ENCODE measurements around the gene BCL11A. TPM values are rescaled to one million over a fixed set of nuclear protein-coding genes. Genes with fewer than 3 reads are reported as not detected.

BCL11A gene
- total RNA-seq, 1 experiment from 2014 or later = 0.29 TPM

- Histone ChIP-seq H3K36me3 (ENCODE audit: control insufficient read depth, insufficient read depth, low read length) (no peaks in the 10 kb centered on the region), H3K4me1 (0 out of 2 replicates have a peak, but pooled peaks cover 2% of the 10 kb centered on the region), H3K27me3 (replicated peaks; ENCODE audit: control insufficient read depth, insufficient read depth, low read length) (no peaks in the 10 kb centered on the region), H3K9me3 (no peaks in the 10 kb centered on the region), H3K4me3 (ENCODE audit: low read depth, low read length) (no peak overlapping the region)
- TF ChIP-seq CTCF (IDR thresholded peaks at IDR 0.05; ENCODE audit: insufficient read depth in 1 of 2, low read depth in 1 of 2, low read length in 1 of 2, severe bottlenecking in 1 of 2, unreplicated experiment in 1 of 2) = no peak
- peaks cover 8% of the 10 kb centered on the region for H3K9me3 Mint-ChIP-seq (ENCODE audit: unreplicated experiment)
- intact Hi-C loops (cut with micrococcal nuclease; ENCODE audit: unreplicated experiment) = no loop called here
- no peaks in the 10 kb centered on the region for H3K27me3 Mint-ChIP-seq (ENCODE audit: insufficient read depth, unreplicated experiment)
- no TSS peak for BruUV-seq (replicated peaks)
- no peak overlapping the region for H3K4me3 Mint-ChIP-seq (ENCODE audit: unreplicated experiment)
- no peak for DNase-seq
- no peaks in the 10 kb centered on the region for H3K36me3 Mint-ChIP-seq (ENCODE audit: insufficient read depth, unreplicated experiment)
- no peaks in the 10 kb centered on the region for H3K4me1 Mint-ChIP-seq (ENCODE audit: low read depth, unreplicated experiment)
- ChIA-PET CTCF (no interaction called here), POLR2A (no interaction called here)
- H3K27ac Mint-ChIP-seq (ENCODE audit: unreplicated experiment) = no peak overlapping the region
Measured at GRCh38 chr2:60426880-60427279, 126.6 kb downstream of the BCL11A start.

GRCh38 chr2:60426341-60426740, 127.1 kb downstream of the BCL11A start:
- Mint-ChIP-seq H3K36me3 (ENCODE audit: insufficient read depth, unreplicated experiment) (no peaks in the 10 kb centered on the region), H3K27ac (ENCODE audit: unreplicated experiment) (no peak overlapping the region), H3K9me3 (ENCODE audit: unreplicated experiment) (peaks cover 8% of the 10 kb centered on the region), H3K4me3 (ENCODE audit: unreplicated experiment) (no peak overlapping the region), H3K4me1 (ENCODE audit: low read depth, unreplicated experiment) (no peaks in the 10 kb centered on the region), H3K27me3 (ENCODE audit: insufficient read depth, unreplicated experiment) (no peaks in the 10 kb centered on the region)
- intact Hi-C loops (cut with micrococcal nuclease; ENCODE audit: unreplicated experiment) = no loop called here
- POLR2A ChIA-PET = no interaction called here
- Histone ChIP-seq H3K4me3 (ENCODE audit: low read depth, low read length) (no peak overlapping the region), H3K9me3 (no peaks in the 10 kb centered on the region), H3K4me1 (no peaks in the 10 kb centered on the region), H3K36me3 (ENCODE audit: control insufficient read depth, insufficient read depth, low read length) (no peaks in the 10 kb centered on the region), H3K27me3 (replicated peaks; ENCODE audit: control insufficient read depth, insufficient read depth, low read length) (no peaks in the 10 kb centered on the region)
- no TSS peak for BruUV-seq (replicated peaks)
- CTCF ChIA-PET = no interaction called here
- DNase-seq = no peak
- TF ChIP-seq CTCF (IDR thresholded peaks at IDR 0.05; ENCODE audit: insufficient read depth in 1 of 2, low read depth in 1 of 2, low read length in 1 of 2, severe bottlenecking in 1 of 2, unreplicated experiment in 1 of 2) = no peak

GRCh38 chr2:60424233-60424632, 129.2 kb downstream of the BCL11A start:
- TF ChIP-seq CTCF (IDR thresholded peaks at IDR 0.05; ENCODE audit: insufficient read depth in 1 of 2, low read depth in 1 of 2, low read length in 1 of 2, severe bottlenecking in 1 of 2, unreplicated experiment in 1 of 2) = no peak
- Mint-ChIP-seq H3K4me3 (ENCODE audit: unreplicated experiment) (no peak overlapping the region), H3K27ac (ENCODE audit: unreplicated experiment) (no peak overlapping the region), H3K9me3 (ENCODE audit: unreplicated experiment) (peaks cover 8% of the 10 kb centered on the region), H3K4me1 (ENCODE audit: low read depth, unreplicated experiment) (no peaks in the 10 kb centered on the region), H3K36me3 (ENCODE audit: insufficient read depth, unreplicated experiment) (no peaks in the 10 kb centered on the region), H3K27me3 (ENCODE audit: insufficient read depth, unreplicated experiment) (no peaks in the 10 kb centered on the region)
- Histone ChIP-seq H3K4me1 (no peaks in the 10 kb centered on the region), H3K27me3 (replicated peaks; ENCODE audit: control insufficient read depth, insufficient read depth, low read length) (no peaks in the 10 kb centered on the region), H3K4me3 (ENCODE audit: low read depth, low read length) (no peak overlapping the region), H3K36me3 (ENCODE audit: control insufficient read depth, insufficient read depth, low read length) (no peaks in the 10 kb centered on the region), H3K9me3 (no peaks in the 10 kb centered on the region)
- intact Hi-C loops (cut with micrococcal nuclease; ENCODE audit: unreplicated experiment) = no loop called here
- ChIA-PET CTCF (no interaction called here), POLR2A (no interaction called here)
- no peak for DNase-seq
- no TSS peak for BruUV-seq (replicated peaks)

Data from Caco-2 (cell line).